RWPE1 (cell line): ENCODE measurements around the gene CALN1.

Experiments
- CTCF ChIA-PET: fragments of 350-600 bp; sonication (Branson Sonifier 250); formaldehyde crosslinking; extraction: SDS; loops from one replicate; lab custom pipeline; 2021; lab: Yijun Ruan, JAX
- POLR2A ChIA-PET: fragments of 400-600 bp; formaldehyde crosslinking; extraction: SDS; loops from one replicate; lab custom pipeline; 2020; ENCODE audit warnings: antibody characterized with exemption; ENCODE audit not compliant: low non-redundant PET; lab: Yijun Ruan, JAX
- DNase-seq: peaks from one replicate; pipeline ENCODE4 v3.0.0; 2012; ENCODE audit warnings: low spot score
- H3K27ac ChIP-seq: fragments of 450-650 bp; 2 replicates; pipeline ENCODE4 v1.5.1; 2017
- TF ChIP-seq, protein P1 (sequence below): fragments of 450-650 bp; conservative IDR thresholded peaks from 2 replicates; pipeline ENCODE4 v1.5.1; 2017; ENCODE audit warnings: low read depth, mild to moderate bottlenecking

The CALN1 gene

DNA sequence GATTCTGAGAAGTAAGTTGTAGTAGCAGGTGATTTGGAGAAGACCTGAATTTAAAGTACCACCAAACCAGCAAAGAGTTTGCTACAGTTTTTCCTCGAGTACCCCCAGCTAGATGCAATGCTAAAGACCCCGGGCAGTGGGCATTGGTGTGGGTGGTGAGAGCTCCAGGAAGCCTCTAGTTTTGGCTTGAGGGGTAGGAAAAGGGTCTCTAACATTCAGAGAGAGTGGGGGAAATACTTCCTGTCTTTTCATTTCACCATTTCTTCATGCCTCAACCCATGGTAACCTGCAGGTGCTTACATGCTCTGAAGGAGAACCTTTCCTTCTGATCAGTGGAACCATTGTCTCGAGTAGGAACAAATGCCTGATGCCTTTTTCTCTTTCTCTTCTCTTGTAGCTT is 352.2 kb downstream of the CALN1 start:
- POLR2A ChIA-PET = no interaction called here
- CTCF ChIA-PET = interaction anchor here (1.3 kb wide), 1 partner anchor 435 kb away, joined by 4 read pairs; no protein-coding TSS in a partner anchor
- TF ChIP-seq, protein P1, sequence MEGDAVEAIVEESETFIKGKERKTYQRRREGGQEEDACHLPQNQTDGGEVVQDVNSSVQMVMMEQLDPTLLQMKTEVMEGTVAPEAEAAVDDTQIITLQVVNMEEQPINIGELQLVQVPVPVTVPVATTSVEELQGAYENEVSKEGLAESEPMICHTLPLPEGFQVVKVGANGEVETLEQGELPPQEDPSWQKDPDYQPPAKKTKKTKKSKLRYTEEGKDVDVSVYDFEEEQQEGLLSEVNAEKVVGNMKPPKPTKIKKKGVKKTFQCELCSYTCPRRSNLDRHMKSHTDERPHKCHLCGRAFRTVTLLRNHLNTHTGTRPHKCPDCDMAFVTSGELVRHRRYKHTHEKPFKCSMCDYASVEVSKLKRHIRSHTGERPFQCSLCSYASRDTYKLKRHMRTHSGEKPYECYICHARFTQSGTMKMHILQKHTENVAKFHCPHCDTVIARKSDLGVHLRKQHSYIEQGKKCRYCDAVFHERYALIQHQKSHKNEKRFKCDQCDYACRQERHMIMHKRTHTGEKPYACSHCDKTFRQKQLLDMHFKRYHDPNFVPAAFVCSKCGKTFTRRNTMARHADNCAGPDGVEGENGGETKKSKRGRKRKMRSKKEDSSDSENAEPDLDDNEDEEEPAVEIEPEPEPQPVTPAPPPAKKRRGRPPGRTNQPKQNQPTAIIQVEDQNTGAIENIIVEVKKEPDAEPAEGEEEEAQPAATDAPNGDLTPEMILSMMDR = no peak

DNA sequence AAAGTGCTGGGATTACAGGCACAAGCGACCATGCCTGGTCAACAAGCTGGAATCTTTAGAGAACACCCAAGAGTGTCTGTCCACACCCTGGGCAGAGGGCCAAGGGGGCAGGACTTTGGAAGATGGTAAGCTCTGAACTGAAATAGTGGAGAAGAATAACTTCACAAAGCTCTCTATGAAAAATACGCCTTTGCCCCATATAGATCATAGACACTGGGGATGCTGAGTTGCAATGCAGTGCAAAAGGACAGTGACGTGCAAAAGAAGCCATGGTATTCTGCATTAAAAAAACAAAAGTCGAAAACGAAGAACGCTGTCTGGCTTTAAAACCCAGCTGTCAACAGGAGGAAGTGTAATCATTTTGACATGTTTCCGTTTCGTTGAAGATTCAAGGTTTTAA is 353.6 kb downstream of the CALN1 start:
- ChIA-PET CTCF (no interaction called here), POLR2A (interaction anchor here (0.6 kb wide), 1 partner anchor 117 kb away, joined by 3 read pairs; no protein-coding TSS in a partner anchor)
- no peak overlapping the region for H3K27ac ChIP-seq
- TF ChIP-seq, protein P1 = no peak
- DNase-seq = no peak

More for the DNA sequence above, 352.2 kb downstream of the CALN1 start:
- DNase-seq = no peak
- H3K27ac ChIP-seq = no peak overlapping the region

DNA sequence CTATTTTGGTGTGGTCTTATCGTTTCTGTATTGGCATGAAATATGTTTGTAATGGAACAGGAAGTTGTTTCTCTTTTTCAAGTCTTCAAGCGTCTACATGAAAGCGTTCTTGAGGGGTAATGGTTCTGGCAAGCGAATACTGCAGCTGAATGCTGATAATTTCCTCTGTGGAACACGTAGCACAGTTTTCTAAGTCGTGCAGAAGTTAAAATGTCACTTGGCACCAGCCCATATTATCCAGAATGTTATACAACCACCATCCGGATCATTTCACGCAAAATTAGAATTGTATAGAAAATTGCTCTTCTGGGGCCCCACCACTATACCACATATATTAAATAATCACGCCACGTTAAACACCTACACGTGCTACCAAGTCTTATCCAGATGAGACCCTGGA is 354.3 kb downstream of the CALN1 start:
- TF ChIP-seq, protein P1 = no peak
- ChIA-PET POLR2A (interaction anchor here (0.6 kb wide), 1 partner anchor 117 kb away, joined by 3 read pairs; no protein-coding TSS in a partner anchor), CTCF (no interaction called here)
- H3K27ac ChIP-seq = no peak overlapping the region
- DNase-seq = no peak

DNA sequence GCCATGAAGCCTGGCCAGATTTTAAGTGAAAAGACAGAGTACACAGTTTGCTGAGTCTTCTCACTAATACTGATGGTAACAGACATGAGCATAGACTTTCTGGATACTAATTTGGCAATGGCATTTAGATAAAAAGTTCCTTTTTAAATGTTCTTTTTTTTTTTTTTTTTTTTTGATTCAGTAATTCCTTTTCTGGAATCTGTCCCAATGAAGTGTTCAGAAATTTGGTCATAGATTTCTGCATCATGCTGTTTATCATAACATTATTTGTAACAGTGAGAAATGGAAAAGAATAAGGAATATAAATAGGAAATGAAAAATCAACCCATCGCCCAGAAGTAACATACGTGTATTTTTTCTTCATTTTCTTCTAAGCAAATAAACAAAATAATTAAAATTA is 354.9 kb downstream of the CALN1 start:
- TF ChIP-seq, protein P1 = no peak
- CTCF ChIA-PET = no interaction called here
- DNase-seq = no peak
- POLR2A ChIA-PET = no interaction called here
- no peak overlapping the region for H3K27ac ChIP-seq

DNA sequence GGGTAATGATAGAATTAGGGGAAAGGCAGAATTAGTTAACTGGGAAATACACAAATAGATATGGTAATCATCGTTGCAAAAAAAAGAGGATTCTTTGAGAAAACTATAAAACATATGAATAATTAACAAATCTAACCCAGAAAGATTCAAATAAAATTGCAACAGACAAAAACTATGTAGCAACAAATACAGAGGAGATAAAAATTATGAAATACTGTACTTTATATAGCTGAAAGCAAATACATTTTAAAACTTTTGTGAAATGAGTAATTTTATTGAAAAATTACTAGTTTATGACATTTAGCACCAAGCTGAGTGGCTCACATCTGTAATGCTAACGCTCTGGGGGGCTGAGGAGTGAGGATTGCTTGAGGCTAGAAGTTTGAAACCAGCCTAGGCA is 356.7 kb downstream of the CALN1 start:
- POLR2A ChIA-PET = no interaction called here
- DNase-seq = no peak
- H3K27ac ChIP-seq = no peak overlapping the region
- CTCF ChIA-PET = no interaction called here
- TF ChIP-seq, protein P1 = no peak

DNA sequence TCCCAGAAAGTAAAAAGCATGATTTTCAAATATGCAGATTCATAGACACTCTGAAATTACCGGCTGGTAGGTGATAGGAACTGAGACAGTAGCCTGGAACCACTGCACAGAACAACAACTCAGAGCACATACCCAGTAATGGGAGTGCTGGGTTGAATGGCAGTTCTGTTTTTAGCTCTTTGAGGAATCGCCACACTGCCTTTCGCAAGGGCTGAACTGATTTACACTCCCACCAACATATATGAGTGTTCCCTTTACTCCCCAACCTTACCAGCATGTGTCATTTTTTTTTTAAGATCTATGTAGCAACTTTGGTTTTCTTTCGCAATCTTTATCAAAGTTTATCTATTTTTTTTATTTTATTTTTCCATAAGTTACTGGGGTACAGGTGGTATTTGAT is 358.8 kb downstream of the CALN1 start:
- DNase-seq = no peak
- POLR2A ChIA-PET = no interaction called here
- CTCF ChIA-PET = no interaction called here
- TF ChIP-seq, protein P1 = no peak
- no peak overlapping the region for H3K27ac ChIP-seq
